Heart left ventricle (tissue), 13 donors: ENCODE results near the gene CDHR3.

Experiments
- POLR2A ChIP-seq, 2 donors: fragments of 450-650 bp; IDR thresholded peaks; one replicate each; pipeline ENCODE4 v1.6.1; 2017; ENCODE audit warnings: antibody characterized with exemption in 2 of 2, mild to moderate bottlenecking in 2 of 2, moderate library complexity in 2 of 2
- TF ChIP-seq, protein P1 (sequence below), 12 donors: fragments of 200-600 bp; sonication (generic) in 4 of 12; IDR thresholded peaks; one replicate each; pipeline versions ENCODE4 v1.5.0 to v1.8.0; 2018 to 2022; ENCODE audit warnings: antibody characterized with exemption in 12 of 12, mild to moderate bottlenecking in 5 of 12
- donor health status: ischemic (EF 13 %, LVEDD 7.1; RV severe dilation, severe dysfunction).
- donor health status: DM: no; HTN: yes; CAD: no.
- donor health status: DM: no; HTN: no; CAD: no.
- donor health status: ischemic (EF 25% LVEDD 6.9; RV normal size, moderate dysfunction).
- donor health status: ischemic (EF 25% LVEDD 5.7; RV mildly dilated, moderate dysfunction).
- donor health status: ischemic (EF 35%, LVEDD 5.7; RV mildly dilated, moderate dysfunction).
- donor health status: nonischemic (EF 11% LVEDD 7.7; RV severe dilation, severe dysfunction).
- donor health status: DM: yes; HTN: yes; CAD: no.
- donor health status: PGD.
- donor health status: ischemic (EF 29% LVEDD 5.4; RV normal size, mild dysfunction).
- donor health status: nonischemic (EF 23%, LVEDD 6.1; RV moderate dilation, normal function).

DNA sequence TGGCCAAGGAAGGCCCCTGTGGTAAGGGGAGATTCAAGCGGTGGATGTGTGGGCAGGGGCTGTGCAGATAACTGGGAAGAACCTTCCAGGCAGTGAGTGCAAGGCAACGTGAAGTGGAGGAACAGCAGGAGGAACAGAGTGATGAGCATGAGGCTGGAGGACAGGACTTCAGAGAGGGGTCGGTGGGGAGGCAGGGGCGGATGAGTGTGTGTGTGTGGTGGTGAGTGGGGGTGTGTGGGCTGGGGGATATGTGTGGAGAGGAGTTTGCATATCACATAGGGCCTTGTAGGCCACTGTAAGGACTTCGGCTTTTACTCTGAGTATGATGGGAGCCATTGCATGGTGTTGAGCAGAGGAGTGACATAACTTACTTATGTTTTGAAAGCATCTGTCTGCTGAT, 75.2 kb downstream of the CDHR3 start:
- TF ChIP-seq, protein P1, sequence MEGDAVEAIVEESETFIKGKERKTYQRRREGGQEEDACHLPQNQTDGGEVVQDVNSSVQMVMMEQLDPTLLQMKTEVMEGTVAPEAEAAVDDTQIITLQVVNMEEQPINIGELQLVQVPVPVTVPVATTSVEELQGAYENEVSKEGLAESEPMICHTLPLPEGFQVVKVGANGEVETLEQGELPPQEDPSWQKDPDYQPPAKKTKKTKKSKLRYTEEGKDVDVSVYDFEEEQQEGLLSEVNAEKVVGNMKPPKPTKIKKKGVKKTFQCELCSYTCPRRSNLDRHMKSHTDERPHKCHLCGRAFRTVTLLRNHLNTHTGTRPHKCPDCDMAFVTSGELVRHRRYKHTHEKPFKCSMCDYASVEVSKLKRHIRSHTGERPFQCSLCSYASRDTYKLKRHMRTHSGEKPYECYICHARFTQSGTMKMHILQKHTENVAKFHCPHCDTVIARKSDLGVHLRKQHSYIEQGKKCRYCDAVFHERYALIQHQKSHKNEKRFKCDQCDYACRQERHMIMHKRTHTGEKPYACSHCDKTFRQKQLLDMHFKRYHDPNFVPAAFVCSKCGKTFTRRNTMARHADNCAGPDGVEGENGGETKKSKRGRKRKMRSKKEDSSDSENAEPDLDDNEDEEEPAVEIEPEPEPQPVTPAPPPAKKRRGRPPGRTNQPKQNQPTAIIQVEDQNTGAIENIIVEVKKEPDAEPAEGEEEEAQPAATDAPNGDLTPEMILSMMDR (IDR thresholded peaks at IDR 0.05) = no peak
- TF ChIP-seq POLR2A (IDR thresholded peaks at IDR 0.05) = no peak
